Measurements from ENCODE around the gene PRSS57.

DNA sequence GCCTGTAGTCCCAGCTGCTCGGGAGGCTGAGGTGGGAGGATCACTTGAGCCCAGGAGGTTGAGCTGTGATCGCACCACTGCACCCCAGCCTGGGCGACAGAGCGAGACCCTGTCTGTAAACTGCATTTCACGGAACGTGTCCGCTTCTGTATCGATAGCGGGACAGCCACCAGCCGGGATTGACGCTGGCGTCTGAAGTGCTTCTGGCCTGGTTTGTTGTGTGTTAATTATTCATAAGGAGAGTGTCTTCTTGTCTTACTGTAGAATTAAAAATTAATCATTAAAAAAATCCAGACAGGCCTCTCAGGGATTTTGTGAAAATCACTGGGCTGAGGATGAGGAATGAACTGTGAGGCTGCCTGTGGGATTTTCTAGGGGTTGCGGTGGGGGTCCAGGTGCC, 39.5 kb upstream of the PRSS57 start:
- TF ChIP-seq, protein P1, sequence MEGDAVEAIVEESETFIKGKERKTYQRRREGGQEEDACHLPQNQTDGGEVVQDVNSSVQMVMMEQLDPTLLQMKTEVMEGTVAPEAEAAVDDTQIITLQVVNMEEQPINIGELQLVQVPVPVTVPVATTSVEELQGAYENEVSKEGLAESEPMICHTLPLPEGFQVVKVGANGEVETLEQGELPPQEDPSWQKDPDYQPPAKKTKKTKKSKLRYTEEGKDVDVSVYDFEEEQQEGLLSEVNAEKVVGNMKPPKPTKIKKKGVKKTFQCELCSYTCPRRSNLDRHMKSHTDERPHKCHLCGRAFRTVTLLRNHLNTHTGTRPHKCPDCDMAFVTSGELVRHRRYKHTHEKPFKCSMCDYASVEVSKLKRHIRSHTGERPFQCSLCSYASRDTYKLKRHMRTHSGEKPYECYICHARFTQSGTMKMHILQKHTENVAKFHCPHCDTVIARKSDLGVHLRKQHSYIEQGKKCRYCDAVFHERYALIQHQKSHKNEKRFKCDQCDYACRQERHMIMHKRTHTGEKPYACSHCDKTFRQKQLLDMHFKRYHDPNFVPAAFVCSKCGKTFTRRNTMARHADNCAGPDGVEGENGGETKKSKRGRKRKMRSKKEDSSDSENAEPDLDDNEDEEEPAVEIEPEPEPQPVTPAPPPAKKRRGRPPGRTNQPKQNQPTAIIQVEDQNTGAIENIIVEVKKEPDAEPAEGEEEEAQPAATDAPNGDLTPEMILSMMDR (conservative IDR thresholded peaks at IDR 0.05) = no peak
- TF ChIP-seq ZFX (IDR thresholded peaks at IDR 0.05) = no peak

All from C4-2B (cell line).